Lower leg skin (tissue), 4 donors: ENCODE data around the gene ARHGAP10. TPM values are rescaled to one million over a fixed set of nuclear protein-coding genes. Genes with fewer than 3 reads are reported as not detected.
"Not testable (repeated sequence)": the region's sequence is repeated elsewhere in the genome, so short reads cannot be mapped to it uniquely, and the experiment has no call there.

Source experiments
- DNase-seq, 2 donors: peaks; one replicate each; pipeline ENCODE4 v3.0.0-alpha.2; 2019; ENCODE audit warnings: low spot score in 2 of 2
- H3K4me3 ChIP-seq: fragments of 200-600 bp; sonication (generic); 2 replicates; pipeline ENCODE4 v1.5.1; 2017; ENCODE audit warnings: mild to moderate bottlenecking, low read depth; ENCODE audit not compliant: poor library complexity, severe bottlenecking
- POLR2A ChIP-seq, 2 donors: fragments of 450-650 bp; IDR thresholded peaks; one replicate each; pipeline ENCODE4 v1.6.1; 2016 to 2017; ENCODE audit warnings: antibody characterized with exemption in 2 of 2, mild to moderate bottlenecking in 1 of 2, moderate library complexity in 1 of 2
- WGBS, 2 donors: methylation state at CpG; one replicate each; pipeline ENCODE4 v1.1.5; 2018; 5-methylcytosine and 5-hydroxymethylcytosine counted together
- intact Hi-C: fragments of 100-400 bp; cut with DNase I; formaldehyde crosslinking; loops from one replicate; pipeline ENCODE4 v1.15.0; 2023; ENCODE audit warnings: low total_unique reads
- total RNA-seq, 4 donors: library from RNA; depleted of rRNA; stranded (reverse); fragments of >200 nt; gene quantifications; one replicate each; pipeline ENCODE4 v1.1.0, GENCODE V29; 2016
- TF ChIP-seq, protein P1 (sequence below), 3 donors: fragments of 450-650 bp; IDR thresholded peaks; one replicate each; pipeline ENCODE4 v1.5.1; 2016; ENCODE audit warnings: antibody characterized with exemption in 3 of 3, mild to moderate bottlenecking in 3 of 3, moderate library complexity in 2 of 3

ARHGAP10 gene
- total RNA-seq, 4 donors from 2014 or later: 30.6 to 45.8 (median 37.9) TPM

DNA sequence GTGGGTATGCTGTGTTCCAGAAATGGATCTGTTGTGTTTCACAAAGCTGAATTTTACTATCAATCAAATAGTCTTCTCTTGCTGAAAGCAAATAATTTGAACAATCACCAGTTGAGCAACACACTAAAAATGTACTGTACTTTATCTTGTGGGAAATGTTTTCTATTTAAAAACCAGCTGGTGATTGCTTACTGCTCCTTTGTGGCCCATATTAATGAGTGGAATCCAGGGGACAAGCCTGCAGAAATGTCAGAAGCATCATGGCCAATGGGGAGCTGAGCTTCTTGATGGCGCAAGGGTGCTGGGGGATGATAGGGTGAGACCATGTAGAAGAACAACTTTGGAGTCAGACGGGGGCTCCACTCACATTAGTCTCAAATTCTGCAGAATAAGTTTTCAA is 346.2 kb downstream of the ARHGAP10 start:
- 88 to 96% methylated on average over 2 of the region's 2 CpGs for WGBS, 2 donors
- no peak overlapping the region for H3K4me3 ChIP-seq
- intact Hi-C loops: no loop called here
- peak in 1 of 2 donors; percentile 14 for DNase-seq
- TF ChIP-seq, protein P1, sequence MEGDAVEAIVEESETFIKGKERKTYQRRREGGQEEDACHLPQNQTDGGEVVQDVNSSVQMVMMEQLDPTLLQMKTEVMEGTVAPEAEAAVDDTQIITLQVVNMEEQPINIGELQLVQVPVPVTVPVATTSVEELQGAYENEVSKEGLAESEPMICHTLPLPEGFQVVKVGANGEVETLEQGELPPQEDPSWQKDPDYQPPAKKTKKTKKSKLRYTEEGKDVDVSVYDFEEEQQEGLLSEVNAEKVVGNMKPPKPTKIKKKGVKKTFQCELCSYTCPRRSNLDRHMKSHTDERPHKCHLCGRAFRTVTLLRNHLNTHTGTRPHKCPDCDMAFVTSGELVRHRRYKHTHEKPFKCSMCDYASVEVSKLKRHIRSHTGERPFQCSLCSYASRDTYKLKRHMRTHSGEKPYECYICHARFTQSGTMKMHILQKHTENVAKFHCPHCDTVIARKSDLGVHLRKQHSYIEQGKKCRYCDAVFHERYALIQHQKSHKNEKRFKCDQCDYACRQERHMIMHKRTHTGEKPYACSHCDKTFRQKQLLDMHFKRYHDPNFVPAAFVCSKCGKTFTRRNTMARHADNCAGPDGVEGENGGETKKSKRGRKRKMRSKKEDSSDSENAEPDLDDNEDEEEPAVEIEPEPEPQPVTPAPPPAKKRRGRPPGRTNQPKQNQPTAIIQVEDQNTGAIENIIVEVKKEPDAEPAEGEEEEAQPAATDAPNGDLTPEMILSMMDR (IDR thresholded peaks at IDR 0.05): no peak

DNA sequence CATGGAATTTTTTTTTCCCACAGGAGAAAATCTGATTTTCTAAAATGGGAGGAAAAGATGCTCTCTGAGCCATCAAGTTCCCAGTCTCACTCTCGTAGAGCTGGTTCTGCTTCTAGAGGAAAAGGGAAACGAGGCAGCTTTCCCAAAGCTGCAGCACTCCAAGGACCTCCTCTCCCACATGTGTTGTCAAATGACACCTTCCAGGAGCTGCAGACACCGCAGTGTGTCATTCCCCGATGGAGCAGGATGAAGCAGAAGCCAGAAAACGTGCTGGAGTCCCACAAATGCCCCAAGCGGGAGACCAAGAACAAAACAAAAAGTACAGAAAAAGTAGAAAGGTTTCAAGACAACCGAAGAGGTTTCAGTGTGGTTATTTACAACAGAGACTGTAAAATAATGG is 348.1 kb downstream of the ARHGAP10 start:
- H3K4me3 ChIP-seq: no peak overlapping the region
- no peak for TF ChIP-seq POLR2A (IDR thresholded peaks at IDR 0.05)
- TF ChIP-seq, protein P1 (IDR thresholded peaks at IDR 0.05): no peak
- WGBS, 2 donors: 77 to 84% methylated on average over 7 of the region's 7 CpGs
- intact Hi-C loops: no loop called here
- DNase-seq: peak in 1 of 2 donors; percentile 21

DNA sequence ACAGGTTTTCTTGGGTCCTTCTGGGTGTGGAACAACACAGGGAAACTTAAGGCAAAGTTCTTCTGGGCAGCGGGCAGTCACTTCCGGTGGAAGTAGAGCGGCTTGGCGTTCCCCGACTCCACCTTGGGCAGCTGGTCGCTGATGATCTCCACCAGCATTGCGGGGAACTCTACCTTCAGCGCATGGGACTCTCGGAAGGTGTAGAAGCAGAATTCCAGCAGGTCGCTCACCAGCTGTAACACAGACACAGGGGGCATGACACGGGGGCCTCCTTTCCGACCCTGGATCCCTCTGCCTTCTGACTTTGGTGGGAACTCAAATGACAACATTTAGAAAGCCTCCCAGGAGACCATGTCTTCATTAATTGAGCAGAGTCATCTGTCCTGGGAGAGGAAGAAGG is 349.4 kb downstream of the ARHGAP10 start:
- 97% methylated on average over 12 of the region's 12 CpGs for WGBS, 2 donors
- peak in 1 of 2 donors; percentile 71 for DNase-seq
- no peak overlapping the region for H3K4me3 ChIP-seq
- intact Hi-C loops: no loop called here
- TF ChIP-seq POLR2A (IDR thresholded peaks at IDR 0.05): no peak
- TF ChIP-seq, protein P1 (IDR thresholded peaks at IDR 0.05): no peak

DNA sequence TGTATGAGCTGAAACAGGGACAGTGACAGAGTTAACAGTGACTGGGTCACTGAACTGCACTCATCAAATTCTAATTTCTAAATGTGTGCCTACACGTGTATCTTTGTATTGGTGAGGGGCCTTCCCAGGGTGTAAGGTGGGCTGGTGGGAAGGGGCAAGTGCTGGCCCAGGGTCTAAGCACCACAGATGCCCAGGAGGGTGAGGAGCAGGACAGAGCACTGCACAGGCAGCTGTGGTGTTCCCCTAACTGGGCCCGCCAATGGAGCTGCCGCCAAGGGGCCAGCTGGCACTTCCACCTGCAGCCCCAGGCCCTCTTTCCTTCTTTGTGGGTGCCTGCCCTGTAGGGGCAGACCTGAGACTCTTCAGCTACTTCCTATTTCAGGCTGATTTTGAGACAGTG is 349.9 kb downstream of the ARHGAP10 start:
- no peak overlapping the region for H3K4me3 ChIP-seq
- DNase-seq: peak in 1 of 2 donors; percentile 20
- intact Hi-C loops: no loop called here
- no peak for TF ChIP-seq POLR2A (IDR thresholded peaks at IDR 0.05)
- TF ChIP-seq, protein P1 (IDR thresholded peaks at IDR 0.05): no peak
- WGBS, 2 donors: 96 to 100% methylated on average over 3 of the region's 3 CpGs

DNA sequence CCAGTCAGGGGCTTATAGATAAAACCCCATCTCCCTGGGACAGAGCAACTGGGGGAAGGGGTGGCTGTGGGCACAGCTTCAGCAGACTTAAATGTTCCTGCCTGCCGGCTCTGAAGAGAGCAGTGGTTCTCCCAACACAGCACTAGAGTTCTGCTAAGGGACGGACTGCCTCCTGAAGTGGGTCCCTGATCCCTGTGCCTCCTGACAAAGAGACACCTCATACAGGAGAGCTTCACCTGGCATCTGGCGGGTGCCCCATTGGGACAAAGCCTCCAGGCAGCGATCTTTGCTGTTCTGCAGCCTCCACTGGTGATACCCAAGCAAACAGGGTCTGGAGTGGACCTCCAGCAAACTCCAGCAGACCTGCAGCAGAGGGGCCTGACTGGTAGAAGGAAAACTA is 351.2 kb downstream of the ARHGAP10 start:
- H3K4me3 ChIP-seq, intact Hi-C loops: not testable (repeated sequence)
- peak in 1 of 2 donors; percentile 62 for DNase-seq
- WGBS, 2 donors: 83 to 98% methylated on average over 4 of the region's 4 CpGs

DNA sequence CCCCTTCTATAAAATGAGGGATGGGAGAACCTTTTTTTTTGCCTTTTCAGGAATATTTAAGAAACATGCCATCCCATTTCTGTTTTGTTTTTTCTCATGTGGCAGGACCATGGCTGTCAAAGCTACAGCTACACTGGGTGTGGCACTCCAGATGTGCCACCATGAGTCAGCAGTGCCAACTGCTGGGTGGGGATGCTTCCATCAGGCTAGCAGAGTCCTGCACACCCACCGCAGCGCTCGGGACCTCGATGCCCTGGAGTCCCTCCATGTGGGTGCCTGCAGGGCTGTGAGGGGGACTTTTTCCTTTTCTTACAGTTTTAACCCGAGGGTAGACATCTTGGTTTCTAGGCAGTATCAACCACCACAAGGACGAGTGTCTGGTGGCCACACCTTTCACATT is 357.7 kb downstream of the ARHGAP10 start:
- no peak for DNase-seq
- 64 to 69% methylated on average over 6 of the region's 6 CpGs for WGBS, 2 donors

More for the DNA sequence above, 357.7 kb downstream of the ARHGAP10 start:
- TF ChIP-seq POLR2A (IDR thresholded peaks at IDR 0.05): no peak
- TF ChIP-seq, protein P1 (IDR thresholded peaks at IDR 0.05): no peak
- intact Hi-C loops: no loop called here
- H3K4me3 ChIP-seq: no peak overlapping the region
